ENCODE data around the gene NDUFS6.

NDUFS6 gene

DNA sequence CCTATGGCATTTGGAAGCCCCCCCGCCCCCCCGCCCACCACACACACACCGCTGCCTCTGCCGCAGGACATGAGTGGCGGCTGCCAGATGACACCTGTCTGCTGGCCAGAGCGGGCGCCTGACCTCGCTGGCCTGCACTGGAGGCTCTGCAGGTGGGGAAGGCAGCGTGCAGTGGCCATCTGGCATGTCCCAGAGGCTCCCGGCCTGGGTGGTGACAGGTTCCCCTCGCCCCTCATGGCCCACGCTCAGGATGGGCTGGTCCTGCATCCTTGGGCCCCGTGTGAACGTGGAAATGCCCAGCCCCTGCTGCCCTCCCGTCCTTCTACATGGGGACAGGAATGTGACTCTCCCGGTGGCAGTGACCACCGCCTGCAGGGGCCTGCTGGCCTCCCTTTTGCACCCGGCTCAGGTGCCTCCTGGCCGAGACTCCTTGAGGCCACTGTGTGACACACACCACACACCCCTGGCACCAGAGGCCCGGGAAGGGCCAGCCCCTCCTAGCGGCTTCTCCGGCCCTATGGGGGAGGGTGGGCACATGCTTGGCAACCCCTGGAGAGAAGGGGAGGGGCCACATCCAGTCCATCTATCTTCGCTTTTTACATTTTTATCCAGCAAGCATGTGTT lies 51.2 kb downstream of the NDUFS6 start:
- DNase-seq (ENCODE audit: low spot score): no peak

DNA sequence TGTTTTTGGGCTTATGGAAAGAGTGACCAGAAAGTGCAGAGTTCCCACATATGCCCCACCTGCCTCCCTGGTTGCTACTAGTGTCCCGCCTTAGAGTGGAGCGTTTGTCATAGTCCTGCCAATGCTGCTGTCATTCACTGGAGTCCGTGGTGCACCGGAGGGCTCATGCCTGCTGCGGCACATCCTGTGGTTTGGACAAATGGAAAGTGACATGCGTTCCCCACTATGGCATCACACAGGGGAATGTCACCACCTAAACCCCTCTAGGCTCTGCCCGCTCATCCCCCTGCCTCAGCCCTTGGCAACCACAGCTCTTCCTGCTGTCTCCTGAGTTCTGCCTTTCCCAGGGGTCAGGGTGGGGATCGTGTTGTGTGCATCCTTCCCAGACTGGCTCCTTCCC lies 52.3 kb downstream of the NDUFS6 start:
- DNase-seq (ENCODE audit: low spot score): no peak

DNA sequence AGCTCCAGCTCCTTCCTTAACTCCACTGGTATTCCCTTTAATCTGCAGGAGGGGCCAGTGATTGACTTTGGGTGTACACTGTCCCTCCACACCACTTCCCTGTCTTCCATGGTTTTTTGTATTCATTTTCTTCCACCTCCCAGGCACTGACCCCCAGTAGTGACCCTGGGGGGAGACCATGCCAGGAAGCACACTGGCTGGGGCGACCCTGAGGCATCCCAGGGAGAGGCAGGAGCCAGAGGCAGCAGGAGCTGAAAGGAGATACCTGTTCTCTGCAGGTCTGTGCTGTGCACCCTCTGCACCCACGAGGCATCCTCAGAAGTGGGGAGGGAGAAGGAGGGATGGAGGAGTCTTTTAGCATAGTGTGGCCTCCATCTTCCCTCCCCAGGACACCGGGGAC lies 53.9 kb downstream of the NDUFS6 start:
- DNase-seq (ENCODE audit: low spot score): no peak

DNA sequence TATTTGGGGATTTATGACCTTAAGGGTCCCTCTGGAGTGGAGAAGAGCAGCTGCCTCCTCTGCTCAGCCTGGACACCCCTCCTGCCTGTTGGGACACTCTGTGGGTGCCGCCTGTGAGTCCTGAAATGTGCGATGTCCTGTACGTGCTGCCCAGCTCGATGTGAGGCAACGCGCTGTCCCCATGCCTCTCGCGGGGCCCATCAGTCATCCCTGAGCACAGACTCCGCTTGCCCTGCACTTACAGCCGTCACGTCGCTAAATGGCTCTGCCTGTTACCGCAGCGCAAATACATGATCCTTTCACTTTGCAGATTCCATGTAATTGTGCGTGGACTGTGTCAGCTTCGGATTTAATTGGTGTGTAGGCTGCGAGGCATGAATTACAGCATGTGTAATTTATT lies 54.4 kb downstream of the NDUFS6 start:
- no peak for DNase-seq (ENCODE audit: low spot score)

DNA sequence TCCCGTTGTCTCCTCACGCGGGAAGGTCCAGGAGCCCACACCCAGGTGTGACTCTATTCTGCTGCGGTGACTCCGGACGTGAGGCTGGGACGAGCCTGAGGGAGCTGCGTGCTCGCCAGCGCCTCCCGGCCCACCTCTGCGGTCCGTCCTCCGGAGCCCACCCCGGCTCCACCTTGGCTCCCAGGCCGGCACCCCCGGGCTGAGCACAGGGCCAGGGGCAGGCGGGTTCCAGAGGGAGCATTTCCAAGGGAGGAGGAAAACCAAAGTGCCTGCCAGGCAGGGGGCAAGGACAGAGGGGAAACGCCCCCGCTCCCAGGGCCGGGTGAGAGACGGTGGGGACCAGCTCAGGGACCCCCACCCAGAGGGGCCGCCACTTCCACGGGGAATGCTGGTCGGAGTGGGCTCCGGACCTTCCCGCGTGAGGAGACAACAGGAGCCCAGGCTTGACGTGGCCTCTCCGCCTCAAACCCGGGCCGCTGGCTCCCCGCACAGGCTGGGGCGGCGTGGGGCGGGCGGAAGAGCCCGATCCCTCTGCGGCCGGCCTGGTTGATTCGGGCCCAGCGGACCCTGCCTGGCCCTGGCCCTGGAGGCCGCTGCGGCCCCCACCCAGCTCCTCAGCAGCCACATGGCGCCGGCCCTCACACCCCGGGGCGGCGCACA lies 55.5 kb downstream of the NDUFS6 start:
- DNase-seq (ENCODE audit: low spot score): no peak

DNA sequence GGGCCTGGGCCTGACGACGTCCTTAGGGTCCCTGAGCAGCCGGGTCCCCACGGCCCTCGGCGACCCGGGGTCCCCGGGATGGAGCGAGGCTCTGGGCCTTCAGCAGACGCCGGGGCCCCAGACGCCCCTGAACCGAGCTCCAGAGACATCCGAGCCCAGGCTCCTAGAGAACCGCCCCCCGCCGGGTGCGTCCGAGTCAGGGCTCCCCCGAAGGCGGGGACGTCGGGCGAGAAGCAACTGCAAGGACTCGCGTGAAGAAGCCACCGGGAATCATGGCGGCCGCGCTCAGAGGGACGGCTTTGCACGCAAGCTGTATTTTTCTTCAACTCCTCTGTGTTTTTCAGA lies 56.0 kb downstream of the NDUFS6 start:
- DNase-seq (ENCODE audit: low spot score): no peak

DNA sequence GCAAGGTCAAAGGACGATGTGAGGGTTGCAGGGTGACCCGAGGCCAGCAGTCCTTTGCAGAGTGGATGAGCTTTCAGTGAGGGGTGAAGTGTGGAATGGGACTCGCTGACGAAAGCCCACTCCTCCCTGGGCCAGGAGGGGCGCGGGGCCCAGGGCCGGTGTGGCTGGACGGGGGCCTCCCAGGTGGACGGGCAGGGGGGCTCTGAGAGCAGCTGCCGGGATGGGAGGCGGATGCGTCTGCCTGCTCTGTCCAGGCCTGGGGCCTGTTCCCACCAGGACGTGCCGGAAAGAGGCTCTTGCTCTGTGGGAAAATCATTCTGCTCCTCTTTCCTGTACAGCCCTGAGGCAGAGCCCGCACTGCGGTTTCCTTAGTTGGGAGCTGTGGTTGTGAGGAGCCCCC lies 57.2 kb downstream of the NDUFS6 start:
- no peak for DNase-seq (ENCODE audit: low spot score)

DNA sequence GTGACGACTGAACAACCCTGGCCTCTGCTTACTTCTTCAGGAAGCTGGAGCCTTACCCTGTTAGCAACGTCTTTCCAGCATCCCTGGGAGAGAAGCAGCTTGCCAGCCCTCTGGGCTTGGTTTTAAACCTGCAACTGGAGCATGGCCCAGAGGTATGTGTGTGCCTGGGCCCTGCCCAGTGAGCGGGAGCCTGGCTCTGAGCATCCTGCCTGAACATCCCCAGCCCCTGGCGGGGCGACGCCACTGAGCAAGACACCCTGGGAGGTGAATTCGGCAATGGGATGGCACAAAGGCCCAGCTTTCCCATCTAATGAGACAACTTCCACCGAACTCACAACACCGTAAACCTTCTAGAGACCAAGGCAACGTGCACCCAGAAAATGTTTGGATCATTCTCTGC lies 57.9 kb downstream of the NDUFS6 start:
- no peak for DNase-seq (ENCODE audit: low spot score)

DNA sequence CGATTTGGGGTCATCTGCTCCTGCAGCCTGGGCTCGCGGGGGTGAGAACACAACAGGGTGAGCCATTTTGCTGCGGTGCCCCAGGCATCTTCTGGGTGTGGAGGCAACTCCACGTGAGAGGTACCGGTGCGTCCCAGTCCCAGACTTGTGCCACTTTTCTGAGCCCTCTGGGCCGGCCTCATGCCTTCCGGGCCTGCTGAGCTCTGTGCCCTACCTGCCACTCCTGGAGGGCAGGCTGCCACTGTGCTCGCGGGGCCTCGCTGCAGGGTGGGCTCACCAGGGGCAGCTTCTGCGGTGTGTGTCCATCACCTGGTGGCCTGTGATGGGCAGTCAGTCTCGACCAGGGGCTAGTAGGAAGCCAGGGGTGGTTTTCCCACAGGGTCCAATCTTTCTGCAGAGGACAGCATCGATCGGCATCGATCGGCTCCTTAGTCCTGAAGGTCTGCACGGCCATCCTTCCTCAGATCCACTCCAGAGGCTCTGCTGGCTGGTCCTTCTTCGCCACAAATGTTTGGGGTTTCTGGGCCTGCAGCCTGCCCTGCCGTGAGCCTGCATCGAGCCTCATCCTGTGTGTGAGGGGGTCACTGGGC lies 58.9 kb downstream of the NDUFS6 start:
- DNase-seq (ENCODE audit: low spot score): no peak

DNA sequence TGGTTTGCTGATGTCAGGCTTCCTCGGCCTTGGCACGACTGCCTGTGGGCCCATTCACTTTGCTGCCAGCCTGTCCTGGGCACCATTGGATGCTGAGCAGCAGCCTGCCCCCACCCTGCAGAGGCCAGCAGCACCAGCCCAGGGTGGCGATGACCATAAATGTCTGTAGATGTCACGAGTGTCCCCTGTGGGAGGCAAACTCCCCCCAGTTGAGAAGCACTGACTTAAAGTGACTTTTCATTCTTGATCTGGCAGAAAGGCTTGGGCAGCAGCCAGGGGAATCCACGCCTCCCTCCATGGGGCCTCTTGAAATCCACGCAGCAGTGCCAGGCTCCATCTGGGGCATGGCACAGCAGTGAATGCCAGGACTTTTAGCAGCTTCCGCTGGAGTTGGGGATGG lies 59.7 kb downstream of the NDUFS6 start:
- DNase-seq (ENCODE audit: low spot score): no peak

DNA sequence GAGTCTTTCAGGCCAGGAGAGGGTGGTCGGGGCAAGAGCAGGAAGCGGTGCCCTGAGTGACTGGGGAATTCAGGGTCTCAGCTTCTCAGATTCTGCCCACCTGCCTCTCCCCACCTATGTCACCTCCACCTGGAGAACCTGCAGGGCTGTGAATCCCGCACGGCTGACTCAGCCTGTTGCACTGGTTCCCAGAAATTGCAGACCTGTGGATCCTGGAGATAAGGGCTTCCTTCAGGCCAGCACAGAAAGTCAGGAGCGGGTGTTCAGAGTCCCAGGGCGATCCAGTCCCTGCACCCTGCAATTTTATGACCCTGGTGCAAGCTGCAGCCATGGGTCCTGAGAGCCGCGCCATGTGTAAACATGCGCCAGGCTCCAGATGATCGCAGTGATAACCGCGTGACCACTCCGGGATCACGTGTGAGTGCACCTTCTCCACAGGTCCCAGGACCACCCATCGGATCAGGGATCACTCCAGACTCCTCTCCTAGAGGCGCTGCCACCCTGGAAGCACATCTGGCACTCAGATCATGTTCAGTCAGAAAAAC lies 63.8 kb downstream of the NDUFS6 start:
- DNase-seq (ENCODE audit: low spot score): no peak

DNA sequence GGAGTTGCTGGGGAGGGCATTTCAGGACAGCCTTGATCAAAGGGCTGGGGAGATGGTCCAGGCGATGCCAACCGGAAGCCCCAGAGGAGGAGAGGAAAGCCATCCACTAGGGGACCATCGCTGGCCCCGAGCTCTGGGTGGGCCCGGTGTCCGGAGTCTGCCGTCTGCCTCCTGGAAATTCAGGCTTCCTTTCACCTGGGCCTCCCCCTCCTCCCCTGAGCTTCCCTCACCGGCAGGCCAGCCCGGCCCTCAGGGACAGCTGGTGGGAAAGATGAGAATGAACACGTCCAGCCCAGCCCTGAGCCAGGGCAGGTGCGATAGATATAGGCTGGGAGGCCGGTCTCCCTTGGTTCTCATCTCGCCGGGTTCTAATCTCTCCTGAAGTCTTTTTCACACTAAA lies 64.3 kb downstream of the NDUFS6 start:
- DNase-seq (ENCODE audit: low spot score): no peak

Measured in AG08395 (cell line).